ENCODE data around the gene AMOTL2.

- TF ChIP-seq CTCF (IDR thresholded peaks at IDR 0.05) (no peak), POLR2A (IDR thresholded peaks at IDR 0.05) (no peak)
Observed at GRCh38 chr3:134350861-134351311, 23.4 kb downstream of the AMOTL2 start.

All from gastroesophageal sphincter (tissue), 3 donors.